ENCODE results near the gene SNF8.
A peak's percentile ranks its signal among the peaks of the same experiment; 100 is the strongest.

SNF8 gene

GRCh38 chr17:48944515-48945260 lies at the start of gene SNF8:
SNF8 (minus strand) TSS chr17:48944842; CDS start chr17:48944734, 108 bp downstream.
- H3K4me3 ChIP-seq (replicated peaks; ENCODE audit: low read depth, low read length): peak within 1 kb of the TSS; percentile 87
- peak; percentile 67 for DNase-seq (ENCODE audit: extremely low read depth, low read depth)
- no peak for TF ChIP-seq CTCF (IDR thresholded peaks at IDR 0.05; ENCODE audit: low read depth, low read length, missing control alignments)

- H3K4me3 ChIP-seq (replicated peaks; ENCODE audit: low read depth, low read length): no peak overlapping the region
- DNase-seq (ENCODE audit: extremely low read depth, low read depth): no peak
- no peak for TF ChIP-seq CTCF (IDR thresholded peaks at IDR 0.05; ENCODE audit: low read depth, low read length, missing control alignments)
These were observed 49.3 kb upstream of the SNF8 start for GRCh38 chr17:48993951-48994350.

GRCh38 chr17:48993305-48993704 lies 48.7 kb upstream of the SNF8 start:
- no peak for TF ChIP-seq CTCF (IDR thresholded peaks at IDR 0.05; ENCODE audit: low read depth, low read length, missing control alignments)
- no peak for DNase-seq (ENCODE audit: extremely low read depth, low read depth)
- H3K4me3 ChIP-seq (replicated peaks; ENCODE audit: low read depth, low read length): no peak overlapping the region

- no peak for DNase-seq (ENCODE audit: extremely low read depth, low read depth)
- no peak overlapping the region for H3K4me3 ChIP-seq (replicated peaks; ENCODE audit: low read depth, low read length)
- no peak for TF ChIP-seq CTCF (IDR thresholded peaks at IDR 0.05; ENCODE audit: low read depth, low read length, missing control alignments)
These were observed 47.8 kb upstream of the SNF8 start for GRCh38 chr17:48992444-48992843.

GRCh38 chr17:48990882-48991357 lies 46.3 kb upstream of the SNF8 start:
- TF ChIP-seq CTCF (IDR thresholded peaks at IDR 0.05; ENCODE audit: low read depth, low read length, missing control alignments): no peak
- DNase-seq (ENCODE audit: extremely low read depth, low read depth): no peak
- no peak overlapping the region for H3K4me3 ChIP-seq (replicated peaks; ENCODE audit: low read depth, low read length)

- H3K4me3 ChIP-seq (replicated peaks; ENCODE audit: low read depth, low read length): no peak overlapping the region
- no peak for TF ChIP-seq CTCF (IDR thresholded peaks at IDR 0.05; ENCODE audit: low read depth, low read length, missing control alignments)
- no peak for DNase-seq (ENCODE audit: extremely low read depth, low read depth)
These were observed 44.5 kb upstream of the SNF8 start for GRCh38 chr17:48989100-48989499.
